Kidney (tissue), 14 donors: ENCODE measurements around the gene KCNQ1OT1. TPM values are rescaled to one million over a fixed set of nuclear protein-coding genes. Genes with fewer than 3 reads are reported as not detected.

Experiments used
- DNase-seq, 5 donors: peaks; one replicate each; pipeline ENCODE4 v3.0.0-alpha.2; 2013 to 2020
- FAIRE-seq: peaks from 2 replicates; lab custom pipeline; 2012; peaks lifted over from hg19 to GRCh38; lab: Jason Lieb, UNC
- H3K27ac ChIP-seq, 2 donors: one replicate each; pipeline ENCODE4 v1.7.0; 2013; ENCODE audit warnings: low read depth in 2 of 2, low read length in 2 of 2, inconsistent platforms in 1 of 2
- H3K27me3 ChIP-seq: one replicate; pipeline ENCODE4 v1.7.1; 2013; ENCODE audit warnings: low read length, inconsistent platforms; ENCODE audit not compliant: control insufficient read depth, insufficient read depth
- H3K36me3 ChIP-seq, 3 donors: one replicate each; pipeline versions ENCODE4 v1.7.0 to v1.7.1; 2013; ENCODE audit warnings: low read length in 3 of 3, control low read depth in 1 of 3, inconsistent platforms in 1 of 3; ENCODE audit not compliant: insufficient read depth in 3 of 3, control insufficient read depth in 2 of 3
- H3K4me1 ChIP-seq, 3 donors: one replicate each; pipeline versions ENCODE4 v1.7.0 to v1.7.1; 2013; ENCODE audit warnings: low read length in 3 of 3, inconsistent platforms in 1 of 3, low read depth in 1 of 3; ENCODE audit not compliant: control insufficient read depth in 2 of 3, insufficient read depth in 2 of 3
- H3K4me3 ChIP-seq, 3 donors: one replicate each; pipeline versions ENCODE4 v1.7.0 to v1.8.1; 2013; ENCODE audit warnings: low read length in 3 of 3, control low read depth in 1 of 3, inconsistent platforms in 1 of 3
- H3K9ac ChIP-seq, 3 donors: one replicate each; pipeline versions ENCODE4 v1.7.0 to v1.7.1; 2013; ENCODE audit warnings: low read length in 3 of 3, control low read depth in 1 of 3, inconsistent platforms in 1 of 3
- H3K9me3 ChIP-seq, 3 donors: one replicate each; pipeline versions ENCODE4 v1.7.0 to v1.7.1; 2013; ENCODE audit warnings: low read length in 3 of 3, control low read depth in 1 of 3, inconsistent platforms in 1 of 3; ENCODE audit not compliant: control insufficient read depth in 2 of 3, insufficient read depth in 1 of 3
- intact Hi-C: fragments of 100-400 bp; cut with DNase I; formaldehyde crosslinking; loops from one replicate; pipeline ENCODE4 v1.11.1; 2022
- polyA plus RNA-seq: library from polyadenylated mRNA; stranded (reverse); fragments of 350-450 nt; fragmentation: Illumina TruSeq; extraction: RNeasy Lipid Tissue Mini Kit (QIAGEN cat#74804); gene quantifications from one replicate; pipeline ENCODE4 v1.2.3, GENCODE V29; 2014; ENCODE audit warnings: low read depth, low replicate concordance; ENCODE audit not compliant: insufficient read depth
- total RNA-seq: library from RNA; stranded (reverse); fragmentation: NEBNext Ultra II Directional; extraction: Animal tissue kit (Norgen Biotek cat#: 25700); gene quantifications from one replicate; pipeline ENCODE4 v1.2.1, GENCODE V29; 2021
- TF ChIP-seq, protein P1 (sequence below): IDR thresholded peaks from 3 replicates; pipeline ENCODE4 v1.5.1; 2012; ENCODE audit warnings: mild to moderate bottlenecking, moderate library complexity, borderline replicate concordance; ENCODE audit not compliant: insufficient read depth; ENCODE audit errors: extremely low read depth
- donor health status: control.
- donor health status: control.
- donor health status: control.
- donor health status: control.
- donor health status: control.
- donor health status: DM: yes; HTN: yes; CAD: no.
- donor health status: Normal renal cell carcinoma (clear cell type).

Gene KCNQ1OT1
- total and polyA plus RNA-seq, 2 donors from 2014 or later, result 0.22 to 4.4 TPM

- no peaks in the 10 kb centered on the region for H3K9me3 ChIP-seq
- no peaks in the 10 kb centered on the region for H3K36me3 ChIP-seq
- peaks cover 0 to 11% (median 0%) of the 10 kb centered on the region in 3 donors for H3K4me1 ChIP-seq
- H3K9ac ChIP-seq, result no peak overlapping the region
- no peak overlapping the region for H3K4me3 ChIP-seq
- no peak for FAIRE-seq
- intact Hi-C loops, result no loop called here
- no peak overlapping the region for H3K27ac ChIP-seq
- no peaks in the 10 kb centered on the region for H3K27me3 ChIP-seq
- DNase-seq, result peak in 1 of 5 donors; percentile 65
- TF ChIP-seq, protein P1, sequence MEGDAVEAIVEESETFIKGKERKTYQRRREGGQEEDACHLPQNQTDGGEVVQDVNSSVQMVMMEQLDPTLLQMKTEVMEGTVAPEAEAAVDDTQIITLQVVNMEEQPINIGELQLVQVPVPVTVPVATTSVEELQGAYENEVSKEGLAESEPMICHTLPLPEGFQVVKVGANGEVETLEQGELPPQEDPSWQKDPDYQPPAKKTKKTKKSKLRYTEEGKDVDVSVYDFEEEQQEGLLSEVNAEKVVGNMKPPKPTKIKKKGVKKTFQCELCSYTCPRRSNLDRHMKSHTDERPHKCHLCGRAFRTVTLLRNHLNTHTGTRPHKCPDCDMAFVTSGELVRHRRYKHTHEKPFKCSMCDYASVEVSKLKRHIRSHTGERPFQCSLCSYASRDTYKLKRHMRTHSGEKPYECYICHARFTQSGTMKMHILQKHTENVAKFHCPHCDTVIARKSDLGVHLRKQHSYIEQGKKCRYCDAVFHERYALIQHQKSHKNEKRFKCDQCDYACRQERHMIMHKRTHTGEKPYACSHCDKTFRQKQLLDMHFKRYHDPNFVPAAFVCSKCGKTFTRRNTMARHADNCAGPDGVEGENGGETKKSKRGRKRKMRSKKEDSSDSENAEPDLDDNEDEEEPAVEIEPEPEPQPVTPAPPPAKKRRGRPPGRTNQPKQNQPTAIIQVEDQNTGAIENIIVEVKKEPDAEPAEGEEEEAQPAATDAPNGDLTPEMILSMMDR, result no peak
Measured at GRCh38 chr11:2738551-2739431, 39.0 kb upstream of the KCNQ1OT1 start.

DNA sequence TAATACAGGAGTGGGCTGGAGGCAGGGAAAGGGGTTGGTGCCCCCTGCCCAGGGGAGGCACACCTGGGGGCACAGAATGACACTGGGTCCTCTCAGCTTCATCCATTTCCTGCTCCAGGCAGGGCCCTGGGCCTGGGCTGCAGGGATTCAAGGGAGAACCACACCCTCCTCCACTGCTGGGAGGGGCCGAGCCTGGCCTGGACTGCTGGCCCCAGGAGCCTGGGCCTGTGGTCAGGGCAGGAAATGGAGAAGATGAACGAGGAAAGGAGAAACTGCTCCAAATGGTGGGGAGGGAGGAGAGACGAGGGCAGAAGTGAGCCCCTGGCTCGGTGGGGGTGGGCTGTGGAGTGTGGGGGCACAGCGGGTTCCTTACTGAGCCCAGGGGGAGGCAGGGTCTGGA, 38.1 kb upstream of the KCNQ1OT1 start:
- DNase-seq (peak in 1 of 5 donors; percentile 65), FAIRE-seq (no peak)
- TF ChIP-seq, protein P1, result no peak
- H3K4me3 ChIP-seq, result no peak overlapping the region
- peaks cover 0 to 11% (median 0%) of the 10 kb centered on the region in 3 donors for H3K4me1 ChIP-seq
- no peaks in the 10 kb centered on the region for H3K27me3 ChIP-seq
- no peak overlapping the region for H3K9ac ChIP-seq
- no peak overlapping the region for H3K27ac ChIP-seq
- intact Hi-C loops, result no loop called here
- H3K9me3 ChIP-seq, result no peaks in the 10 kb centered on the region
- H3K36me3 ChIP-seq, result no peaks in the 10 kb centered on the region

DNA sequence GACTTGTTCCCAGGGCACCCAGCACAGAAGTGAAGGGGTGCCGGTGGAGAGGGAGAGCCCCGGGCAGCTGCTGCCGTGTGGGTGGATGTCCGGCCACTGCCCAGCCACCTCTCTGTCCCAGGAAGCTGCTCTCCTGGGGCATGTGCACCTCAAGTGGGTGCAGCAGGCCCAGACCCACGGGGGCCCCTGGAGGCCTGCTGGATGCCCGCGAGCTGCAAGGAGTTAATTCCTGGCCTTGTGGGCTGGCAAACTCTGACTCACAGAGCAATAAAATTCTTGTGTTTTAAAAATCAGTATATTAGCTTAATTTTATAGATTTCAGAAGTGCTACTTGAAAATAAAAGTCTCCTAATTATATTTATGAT, 37.4 kb upstream of the KCNQ1OT1 start:
- no peaks in the 10 kb centered on the region for H3K27me3 ChIP-seq
- peak in 1 of 5 donors; percentile 58 for DNase-seq
- peaks cover 0 to 10% (median 0%) of the 10 kb centered on the region in 3 donors for H3K4me1 ChIP-seq
- H3K4me3 ChIP-seq, result no peak overlapping the region
- H3K9me3 ChIP-seq, result no peaks in the 10 kb centered on the region
- intact Hi-C loops, result no loop called here
- H3K9ac ChIP-seq, result no peak overlapping the region
- no peaks in the 10 kb centered on the region for H3K36me3 ChIP-seq
- no peak for FAIRE-seq
- H3K27ac ChIP-seq, result no peak overlapping the region
- TF ChIP-seq, protein P1, result no peak
